Breast epithelium (tissue), 3 donors: ENCODE results near the gene ZNF669.

Experiments
- CTCF ChIP-seq, 3 donors: fragments of 450-650 bp; IDR thresholded peaks; one replicate each; pipeline ENCODE4 v1.5.1; 2016 to 2017; ENCODE audit warnings: antibody characterized with exemption in 3 of 3, mild to moderate bottlenecking in 3 of 3, moderate library complexity in 3 of 3
- POLR2A ChIP-seq: fragments of 450-650 bp; IDR thresholded peaks from one replicate; pipeline ENCODE4 v1.6.1; 2016; ENCODE audit warnings: antibody characterized with exemption, mild to moderate bottlenecking, moderate library complexity
- POLR2AphosphoS5 ChIP-seq, 3 donors: sonication (generic); formaldehyde crosslinking; IDR thresholded peaks; one replicate each; pipeline ENCODE4 v1.6.1; 2017; ENCODE audit warnings: antibody characterized with exemption in 3 of 3

GRCh38 chr1:247064304-247064703 lies 39.9 kb downstream of the ZNF669 start:
- TF ChIP-seq CTCF (IDR thresholded peaks at IDR 0.05) = no peak
- no peak for TF ChIP-seq POLR2A
- TF ChIP-seq POLR2AphosphoS5 (IDR thresholded peaks at IDR 0.05) = no peak
